Measurements from ENCODE around the gene WDR81.

DNA sequence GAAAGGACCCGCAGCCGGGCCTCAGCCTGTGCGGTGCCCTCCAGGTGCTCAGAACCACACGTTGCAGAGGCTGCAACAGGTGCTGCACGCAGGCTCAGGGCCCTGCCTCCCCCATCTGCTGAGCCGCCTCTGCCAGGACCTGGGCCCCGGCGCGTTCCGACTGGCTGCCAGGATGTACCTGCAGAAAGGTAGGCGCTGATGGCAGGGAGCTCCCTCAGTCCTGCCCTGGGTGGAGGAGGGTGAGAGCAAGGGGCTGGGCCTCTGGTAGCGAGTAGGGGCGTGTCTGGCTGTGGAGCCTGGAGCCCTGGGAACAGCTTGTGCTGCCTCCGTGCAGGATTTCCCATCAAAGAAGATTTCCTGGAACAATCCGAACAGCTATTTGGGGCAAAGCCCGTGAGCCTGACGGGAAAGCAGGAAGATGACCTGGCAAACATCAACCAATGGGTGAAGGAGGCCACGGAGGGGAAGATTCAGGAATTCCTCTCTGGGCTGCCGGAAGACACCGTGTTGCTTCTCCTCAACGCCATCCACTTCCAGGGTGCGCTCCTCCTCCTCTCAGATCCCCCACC lies 22.6 kb downstream of the WDR81 start:
- TF ChIP-seq, protein P1, sequence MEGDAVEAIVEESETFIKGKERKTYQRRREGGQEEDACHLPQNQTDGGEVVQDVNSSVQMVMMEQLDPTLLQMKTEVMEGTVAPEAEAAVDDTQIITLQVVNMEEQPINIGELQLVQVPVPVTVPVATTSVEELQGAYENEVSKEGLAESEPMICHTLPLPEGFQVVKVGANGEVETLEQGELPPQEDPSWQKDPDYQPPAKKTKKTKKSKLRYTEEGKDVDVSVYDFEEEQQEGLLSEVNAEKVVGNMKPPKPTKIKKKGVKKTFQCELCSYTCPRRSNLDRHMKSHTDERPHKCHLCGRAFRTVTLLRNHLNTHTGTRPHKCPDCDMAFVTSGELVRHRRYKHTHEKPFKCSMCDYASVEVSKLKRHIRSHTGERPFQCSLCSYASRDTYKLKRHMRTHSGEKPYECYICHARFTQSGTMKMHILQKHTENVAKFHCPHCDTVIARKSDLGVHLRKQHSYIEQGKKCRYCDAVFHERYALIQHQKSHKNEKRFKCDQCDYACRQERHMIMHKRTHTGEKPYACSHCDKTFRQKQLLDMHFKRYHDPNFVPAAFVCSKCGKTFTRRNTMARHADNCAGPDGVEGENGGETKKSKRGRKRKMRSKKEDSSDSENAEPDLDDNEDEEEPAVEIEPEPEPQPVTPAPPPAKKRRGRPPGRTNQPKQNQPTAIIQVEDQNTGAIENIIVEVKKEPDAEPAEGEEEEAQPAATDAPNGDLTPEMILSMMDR (IDR thresholded peaks at IDR 0.05; ENCODE audit: low read length): no peak
- TF ChIP-seq EZH2 (IDR thresholded peaks at IDR 0.05; ENCODE audit: borderline replicate concordance, low read length): no peak

Measured in OCI-LY1 (cell line).